H1 (cell line): ENCODE measurements around the gene GABRR2. TPM values are rescaled to one million over a fixed set of nuclear protein-coding genes. Genes with fewer than 3 reads are reported as not detected.
A peak's percentile ranks its signal among the peaks of the same experiment; 100 is the strongest.

Experiments
- CTCF ChIA-PET: fragments of 300-600 bp; sonication (Branson Sonifier 250); formaldehyde crosslinking; loops from one replicate; lab custom pipeline; 2021; ENCODE audit not compliant: partially characterized antibody; lab: Charles Lee
- POLR2A ChIA-PET: fragments of 300-600 bp; sonication (Branson Sonifier 250); formaldehyde crosslinking; loops from one replicate; lab custom pipeline; 2021; ENCODE audit warnings: inconsistent platforms; ENCODE audit not compliant: partially characterized antibody; lab: Charles Lee
- DNase-seq, 2 experiments: peaks; one replicate each; pipeline versions ENCODE4 v3.0.0 to v3.0.0-alpha.2; 2010 to 2022; ENCODE audit warnings: low spot score in 2 of 2, low read depth in 1 of 2, mixed read lengths in 1 of 2
- FAIRE-seq: peaks from 2 replicates; lab custom pipeline; 2011; peaks lifted over from hg19 to GRCh38; lab: Jason Lieb, UNC
- H2AFZ ChIP-seq: 2 replicates; pipeline ENCODE4 v1.8.1; 2012; ENCODE audit warnings: low read length, inconsistent platforms
- H2AK5ac ChIP-seq: 2 replicates; pipeline ENCODE4 v1.6.1; 2013; ENCODE audit warnings: low read depth, low read length
- H2BK120ac ChIP-seq: replicated peaks from 2 replicates; pipeline ENCODE3; 2013; ENCODE audit warnings: low read depth, low read length, inconsistent platforms
- H2BK12ac ChIP-seq: 2 replicates; pipeline ENCODE4 v1.6.1; 2013; ENCODE audit warnings: low read depth, low read length
- H2BK15ac ChIP-seq: 2 replicates; pipeline ENCODE4 v1.6.1; 2013; ENCODE audit warnings: low read length
- H2BK20ac ChIP-seq: 2 replicates; pipeline ENCODE4 v1.6.1; 2013; ENCODE audit warnings: low read length
- H2BK5ac ChIP-seq: 2 replicates; pipeline ENCODE4 v1.6.1; 2013; ENCODE audit warnings: low read depth, low read length
- H3K14ac ChIP-seq: 2 replicates; pipeline ENCODE4 v1.6.1; 2013; ENCODE audit warnings: inconsistent platforms; ENCODE audit not compliant: insufficient read length
- H3K18ac ChIP-seq: 2 replicates; pipeline ENCODE4 v1.6.1; 2013; ENCODE audit warnings: low read length; ENCODE audit errors: extremely low read depth
- H3K23ac ChIP-seq: 2 replicates; pipeline ENCODE4 v1.6.1; 2013; ENCODE audit warnings: inconsistent platforms; ENCODE audit not compliant: insufficient read length
- H3K23me2 ChIP-seq: 2 replicates; pipeline ENCODE4 v1.6.1; 2013; ENCODE audit warnings: low read depth, low read length
- H3K27ac ChIP-seq: 2 replicates; pipeline ENCODE4 v1.6.1; 2011; ENCODE audit warnings: low read depth, low read length, inconsistent platforms
- H3K27me3 ChIP-seq, 4 experiments: replicated peaks in 1 of 4; 1 replicate in 1 of 4; 2 replicates in 3 of 4; pipeline versions ENCODE4 v1.6.1 to v1.8.1; 2011 to 2013; ENCODE audit warnings: low read length in 3 of 4, mild to moderate bottlenecking in 3 of 4, inconsistent platforms in 2 of 4, mixed read lengths in 2 of 4, moderate library complexity in 1 of 4; ENCODE audit not compliant: control insufficient read depth in 3 of 4, insufficient read depth in 3 of 4; ENCODE audit errors: extremely low read depth in 1 of 4
- H3K36me3 ChIP-seq, 4 experiments: 2 replicates each; pipeline versions ENCODE4 v1.6.1 to v1.8.1; 2011 to 2013; ENCODE audit warnings: mild to moderate bottlenecking in 4 of 4, low read length in 3 of 4, moderate library complexity in 2 of 4, control low read depth in 1 of 4, inconsistent platforms in 1 of 4; ENCODE audit not compliant: insufficient read depth in 4 of 4, control insufficient read depth in 2 of 4
- H3K4ac ChIP-seq: replicated peaks from 2 replicates; pipeline ENCODE3; 2013; ENCODE audit warnings: low read length, low read depth, mixed read lengths, inconsistent platforms; ENCODE audit not compliant: insufficient read length
- H3K4me1 ChIP-seq, 4 experiments: replicated peaks in 1 of 4; 1 replicate in 1 of 4; 2 replicates in 3 of 4; pipeline versions ENCODE4 v1.6.1 to v1.8.1; 2011 to 2013; ENCODE audit warnings: low read length in 3 of 4, inconsistent platforms in 2 of 4, mixed read lengths in 1 of 4; ENCODE audit not compliant: insufficient read depth in 4 of 4, control insufficient read depth in 3 of 4
- H3K4me2 ChIP-seq, 2 experiments: 2 replicates each; pipeline versions ENCODE4 v1.6.1 to v1.8.1; 2011 to 2013; ENCODE audit warnings: low read depth in 2 of 2, low read length in 2 of 2, control low read depth in 1 of 2, inconsistent platforms in 1 of 2, mild to moderate bottlenecking in 1 of 2; ENCODE audit not compliant: insufficient read depth in 1 of 2
- H3K4me3 ChIP-seq, 4 experiments: fragments of 200-600, 300-600 bp in 1 of 4; sonication (generic), shearing (Covaris generic), sonication (Bioruptor Twin) in 1 of 4; 2 replicates each; pipeline versions ENCODE4 v1.5.1 to v1.8.1; 2011 to 2016; ENCODE audit warnings: low read length in 4 of 4, low read depth in 3 of 4, control low read depth in 2 of 4, inconsistent platforms in 2 of 4, mild to moderate bottlenecking in 2 of 4, mixed read lengths in 1 of 4, moderate library complexity in 1 of 4; ENCODE audit not compliant: insufficient read depth in 2 of 4; ENCODE audit errors: extremely low read depth in 1 of 4
- H3K56ac ChIP-seq: replicated peaks from 2 replicates; pipeline ENCODE3; 2013; ENCODE audit warnings: low read depth, mild to moderate bottlenecking, mixed read lengths, low read length, inconsistent platforms; ENCODE audit not compliant: insufficient read length
- H3K79me1 ChIP-seq: 2 replicates; pipeline ENCODE4 v1.6.1; 2013; ENCODE audit warnings: low read depth, low read length, control low read depth
- H3K79me2 ChIP-seq, 2 experiments: 2 replicates each; pipeline versions ENCODE4 v1.6.1 to v1.8.1; 2012 to 2013; ENCODE audit warnings: low read length in 2 of 2, mild to moderate bottlenecking in 2 of 2, inconsistent platforms in 1 of 2; ENCODE audit not compliant: insufficient read depth in 2 of 2, control insufficient read depth in 1 of 2
- H3K9ac ChIP-seq, 4 experiments: replicated peaks in 1 of 4; 1 replicate in 1 of 4; 2 replicates in 3 of 4; pipeline versions ENCODE4 v1.6.1 to v1.8.1; 2011 to 2013; ENCODE audit warnings: low read depth in 3 of 4, low read length in 3 of 4, control low read depth in 2 of 4, mild to moderate bottlenecking in 2 of 4, moderate library complexity in 2 of 4, inconsistent platforms in 1 of 4; ENCODE audit errors: extremely low read depth in 1 of 4
- H3K9me3 ChIP-seq, 2 experiments: 2 replicates each; pipeline versions ENCODE4 v1.6.1 to v1.8.1; 2012 to 2013; ENCODE audit warnings: mild to moderate bottlenecking in 2 of 2, moderate library complexity in 2 of 2, control low read depth in 1 of 2, inconsistent platforms in 1 of 2, low read depth in 1 of 2, low read length in 1 of 2, mixed read lengths in 1 of 2; ENCODE audit not compliant: insufficient read depth in 2 of 2
- H4K20me1 ChIP-seq, 2 experiments: replicated peaks in 1 of 2; 2 replicates each; pipeline versions ENCODE3 to v1.8.1; 2011 to 2013; ENCODE audit warnings: inconsistent platforms in 2 of 2, low read length in 2 of 2, mild to moderate bottlenecking in 1 of 2; ENCODE audit not compliant: insufficient read depth in 2 of 2, control insufficient read depth in 1 of 2
- H4K5ac ChIP-seq: 2 replicates; pipeline ENCODE4 v1.6.1; 2013; ENCODE audit warnings: low read length, low read depth, mixed read lengths, inconsistent platforms; ENCODE audit not compliant: insufficient read length
- H4K8ac ChIP-seq: 2 replicates; pipeline ENCODE4 v1.8.0; 2013; ENCODE audit warnings: mild to moderate bottlenecking, moderate library complexity, low read length, inconsistent platforms; ENCODE audit not compliant: insufficient read depth; ENCODE audit errors: extremely low read depth
- H4K91ac ChIP-seq: replicated peaks from 2 replicates; pipeline ENCODE3; 2013; ENCODE audit warnings: low read length, mixed read lengths, inconsistent platforms; ENCODE audit not compliant: insufficient read length
- WGBS, 2 experiments: shearing (Covaris generic) in 1 of 2; methylation state at CpG; one replicate each; pipeline versions ENCODE4 v1.1.6 to v1.1.7; 2013 to 2015; ENCODE audit warnings: low lambda C conversion rate in 2 of 2, mixed read lengths in 2 of 2, inconsistent platforms in 1 of 2, low coverage in 1 of 2, missing lambda C conversion rate in 1 of 2; ENCODE audit not compliant: insufficient replicate concordance in 2 of 2, insufficient coverage in 1 of 2, insufficient read length in 1 of 2; ENCODE audit errors: extremely low coverage in 1 of 2, missing lambda C conversion rate in 1 of 2; 5-methylcytosine and 5-hydroxymethylcytosine counted together
- polyA plus RNA-seq, 7 experiments: library from polyadenylated mRNA; depleted of rRNA in 3 of 7; stranded (reverse) in 5 of 7; unstranded in 2 of 7; fragments of >200 nt in 5 of 7; fragments of 200-250 nt in 2 of 7; gene quantifications; 1 replicate in 5 of 7; 2 replicates in 1 of 7; 4 replicates in 1 of 7; pipeline versions ENCODE4 v1.2.1 to v1.2.3, GENCODE V29; 2011 to 2013; ENCODE audit warnings: missing spikeins in 2 of 7, mixed read lengths in 2 of 7
- total RNA-seq: library from RNA; stranded (reverse); fragmentation: NEBNext Ultra II Directional; extraction: Animal tissue kit (Norgen Biotek cat#: 25700); gene quantifications from 2 replicates; pipeline ENCODE4 v1.2.1, GENCODE V29; 2021

Gene GABRR2
- total and polyA plus RNA-seq, 2 of the 8 experiments (the other 6 are each of a cell fraction or from before 2014, with no cell fraction given), result not detected

GRCh38 chr6:89221129-89221528, 94.0 kb downstream of the GABRR2 start:
- H2BK5ac ChIP-seq, result no peak overlapping the region
- no peak overlapping the region for H3K4me2 ChIP-seq
- H3K27ac ChIP-seq, result no peak overlapping the region
- H2BK12ac ChIP-seq, result no peak overlapping the region
- WGBS, 2 experiments, result 90% methylated on average over 3 of the region's 3 CpGs; no CpG with 5 or more reads in 1 of the 2 experiments
- no peak overlapping the region for H3K4ac ChIP-seq
- no peak overlapping the region for H3K23ac ChIP-seq
- no peaks in the 10 kb centered on the region for H3K23me2 ChIP-seq
- H4K5ac ChIP-seq, result no peak overlapping the region
- H3K79me1 ChIP-seq, result no peaks in the 10 kb centered on the region
- H3K9ac ChIP-seq, result peak overlapping the region in 1 of 4 experiments; percentile 18; a peak in 1 of 7 replicates
- peaks cover 0 to 2% (median 0%) of the 10 kb centered on the region in 4 experiments; a peak in 1 of 7 replicates for H3K4me1 ChIP-seq
- no peak overlapping the region for H2BK20ac ChIP-seq
- no peaks in the 10 kb centered on the region; a peak in 1 of 4 replicates for H3K9me3 ChIP-seq
- H2AFZ ChIP-seq, result no peak overlapping the region
- no peaks in the 10 kb centered on the region for H3K79me2 ChIP-seq
- FAIRE-seq (no peak), DNase-seq (no peak)
- H4K91ac ChIP-seq, result no peak overlapping the region
- no peak overlapping the region for H3K56ac ChIP-seq
- H3K27me3 ChIP-seq, result no peaks in the 10 kb centered on the region
- no peak overlapping the region for H3K14ac ChIP-seq
- no peaks in the 10 kb centered on the region for H3K36me3 ChIP-seq
- H4K20me1 ChIP-seq, result no peaks in the 10 kb centered on the region
- no peak overlapping the region for H4K8ac ChIP-seq
- ChIA-PET CTCF (interaction anchor here (0.5 to 1.8 kb wide), 7 partner anchors 13 to 918 kb away, joined by 3 to 9 read pairs (median 3); no protein-coding TSS in a partner anchor), POLR2A (no interaction called here)
- H3K18ac ChIP-seq, result no peak overlapping the region
- H2BK120ac ChIP-seq, result no peak overlapping the region
- H2BK15ac ChIP-seq, result no peak overlapping the region
- no peak overlapping the region for H2AK5ac ChIP-seq
- no peak overlapping the region for H3K4me3 ChIP-seq
